Measurements from ENCODE around the gene CUL4B.
"Not testable (repeated sequence)": the region's sequence is repeated elsewhere in the genome, so short reads cannot be mapped to it uniquely, and the experiment has no call there.

Gene CUL4B

DNA sequence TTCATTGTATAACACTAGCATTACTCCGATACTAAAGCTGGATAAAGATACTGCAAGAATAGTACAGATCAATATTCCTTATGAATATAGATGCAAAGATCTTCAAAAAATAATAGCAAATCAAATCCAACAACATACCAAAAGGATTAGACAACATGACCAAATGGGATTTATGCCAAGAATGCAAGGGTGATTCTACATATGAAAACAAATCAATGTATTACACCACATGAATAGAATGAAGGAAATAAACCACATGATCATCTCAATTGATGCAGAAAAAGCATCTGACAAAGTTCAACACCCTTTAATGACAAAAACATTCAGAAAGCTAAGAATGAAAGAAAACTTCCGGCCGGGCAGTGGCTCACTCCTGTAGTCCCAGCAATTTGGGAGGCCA lies 42.8 kb downstream of the CUL4B start:
- DNase-seq = no peak

- peak; percentile 4 for DNase-seq
These were observed 46.5 kb downstream of the CUL4B start for GRCh38 chrX:120514236-120514635.

GRCh38 chrX:120512627-120513026 lies 48.1 kb downstream of the CUL4B start:
- no peak for DNase-seq

DNA sequence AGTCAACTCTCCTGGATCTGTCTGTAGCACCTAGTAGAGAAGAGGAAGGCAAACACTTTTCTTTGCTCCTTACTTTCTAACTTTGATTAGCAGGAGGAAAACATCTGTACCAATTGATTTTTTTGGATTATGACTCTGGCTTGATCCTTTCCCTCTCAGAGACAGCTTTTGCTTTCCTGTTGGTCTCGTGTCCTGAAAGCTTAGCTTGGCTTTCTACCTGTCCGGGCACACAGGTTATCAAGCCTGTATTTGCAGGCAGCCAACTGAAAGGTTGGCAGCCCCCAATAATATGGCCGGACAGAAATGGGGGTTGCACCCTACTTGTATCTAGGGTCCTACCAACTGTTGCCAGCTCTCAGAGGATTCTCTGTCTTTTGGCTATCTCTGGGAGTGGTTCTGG lies 48.5 kb downstream of the CUL4B start:
- DNase-seq = no peak

DNA sequence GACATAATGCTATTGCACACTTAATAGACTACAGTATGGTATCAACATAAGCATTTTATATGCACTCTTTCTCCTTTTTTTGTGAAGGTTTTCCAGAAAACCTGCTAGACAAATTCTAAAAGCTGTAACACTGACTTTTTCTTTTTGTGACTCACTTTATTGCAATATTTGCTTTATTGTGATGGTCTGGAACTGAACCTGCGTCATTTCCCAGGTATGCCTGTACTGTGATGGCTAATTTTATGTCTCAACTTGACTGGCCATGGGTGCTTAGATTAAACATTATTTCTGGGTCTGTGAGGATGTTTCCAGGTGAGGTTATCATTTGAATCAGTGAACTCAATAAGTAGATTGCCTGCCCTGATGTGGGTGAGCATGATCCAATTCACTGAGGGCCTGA lies 56.2 kb downstream of the CUL4B start:
- no peak for DNase-seq

- no peak for DNase-seq
These were observed 61.3 kb downstream of the CUL4B start for GRCh38 chrX:120499301-120500072.

DNA sequence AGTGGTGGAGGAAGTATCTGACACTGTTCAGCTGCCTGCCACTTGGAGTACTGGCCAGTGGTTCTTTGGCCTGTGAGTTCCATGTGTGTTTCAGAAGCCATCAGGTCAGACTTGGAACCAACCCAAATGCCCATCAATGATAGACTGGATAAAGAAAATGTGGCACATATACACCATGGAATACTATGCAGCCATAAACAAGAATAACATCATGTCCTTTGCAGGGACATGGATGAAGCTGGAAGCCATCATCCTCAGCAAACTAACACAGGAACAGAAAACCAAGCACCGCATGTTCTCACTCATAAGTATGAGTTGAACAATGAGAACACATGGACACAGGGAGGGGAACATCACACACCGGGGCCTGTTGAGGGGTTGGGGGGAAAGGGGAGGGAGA lies 70.6 kb downstream of the CUL4B start:
- not testable (repeated sequence) for DNase-seq

GRCh38 chrX:120486786-120487185 lies 74.0 kb downstream of the CUL4B start:
- DNase-seq = no peak

DNA sequence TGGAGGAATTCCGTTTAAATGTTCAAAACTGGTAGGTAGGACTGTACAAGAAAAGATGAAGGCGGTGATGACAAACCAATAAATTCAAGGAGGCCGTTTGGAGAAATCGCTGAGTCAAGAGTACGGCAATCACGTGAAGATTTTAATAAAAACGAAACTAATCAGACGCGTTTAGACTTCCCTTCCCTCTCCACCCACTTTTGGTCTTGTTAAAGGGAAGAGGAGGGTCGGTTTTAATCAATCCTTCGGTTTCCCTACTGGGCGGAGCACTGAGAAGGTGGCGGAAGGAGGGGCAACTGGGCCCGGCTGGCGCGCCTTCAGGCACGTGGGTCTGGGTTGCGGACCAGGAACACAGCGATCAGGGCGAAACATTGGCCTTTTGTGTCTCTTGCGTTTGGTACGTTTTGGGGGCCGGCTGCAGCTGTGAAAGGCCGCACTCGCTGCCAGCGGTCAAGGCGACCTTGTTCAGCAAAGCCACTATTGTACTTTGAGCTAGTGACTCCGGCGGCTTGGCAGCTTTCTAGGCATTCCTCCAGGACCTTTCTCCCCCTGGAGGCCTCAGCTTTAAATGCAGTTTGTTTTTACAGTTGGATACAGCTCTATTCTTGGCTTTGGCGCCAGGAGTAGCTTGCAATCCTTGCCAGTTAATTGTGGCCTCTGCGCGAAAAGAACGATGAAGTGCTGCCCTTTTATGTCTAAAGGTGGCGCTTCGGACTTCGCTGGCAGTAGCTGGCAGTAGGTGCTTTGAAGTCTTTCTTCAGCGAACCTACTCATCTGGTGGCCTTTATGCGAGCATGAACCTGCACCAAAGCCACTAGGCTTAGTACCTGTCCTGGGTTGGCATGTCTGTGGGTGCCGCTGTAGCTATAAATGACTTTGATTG lies 74.9 kb downstream of the CUL4B start:
- DNase-seq = peak; percentile 86

DNA sequence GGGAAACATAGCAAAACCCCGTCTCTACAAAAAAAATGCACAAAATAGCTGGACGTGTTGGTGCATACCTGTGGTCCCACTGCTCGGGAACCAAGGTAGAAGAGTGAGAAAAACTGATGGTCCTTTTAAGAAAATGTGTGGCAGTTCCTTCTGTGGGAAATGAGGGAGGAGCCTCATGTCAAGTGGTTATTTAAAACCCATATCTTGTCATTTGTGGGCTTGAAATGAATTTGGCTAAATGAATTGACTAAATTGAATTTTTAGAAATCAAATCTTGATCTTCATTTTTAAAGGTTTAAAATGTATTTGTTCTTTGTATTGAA lies 75.5 kb downstream of the CUL4B start:
- DNase-seq = no peak

DNA sequence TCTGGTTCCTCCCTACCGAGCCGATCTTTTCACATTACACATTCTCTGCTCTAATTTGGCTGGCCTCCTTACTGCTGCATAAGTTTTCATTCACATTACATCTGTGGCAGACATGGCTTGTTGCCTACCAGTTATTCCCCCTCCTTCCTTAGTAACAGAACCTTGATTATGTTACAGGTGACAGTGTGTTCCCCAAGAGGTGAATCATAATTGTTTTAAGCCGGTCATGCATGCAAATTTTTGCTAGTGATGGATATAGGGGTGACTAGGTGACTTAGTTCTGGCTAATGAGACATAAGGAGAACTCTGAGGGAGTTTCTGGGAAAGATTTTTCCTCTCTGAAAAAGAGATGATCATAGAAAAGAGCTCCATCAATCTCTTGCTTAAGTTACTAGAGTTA lies 83.3 kb downstream of the CUL4B start:
- no peak for DNase-seq

- DNase-seq = no peak
These were observed 84.0 kb downstream of the CUL4B start for GRCh38 chrX:120476714-120477113.

- peak; percentile 22 for DNase-seq
These were observed 85.3 kb downstream of the CUL4B start for GRCh38 chrX:120475447-120475846.

Measured in activated CD4-positive, alpha-beta T cell treated with anti-CD3 and anti-CD28 coated beads, Interleukin-10, Interleukin-2, amounts not matched to agents 100 ng/mL and 50 ng/mL, durations not matched to agents 16 hours and 8 hours (primary cell).